T follicular helper cell (primary cell): ENCODE results near the gene TBCA.

ENCODE experiments used
- DNase-seq: peaks from one replicate; pipeline ENCODE4 v3.0.0-alpha.2; 2020; ENCODE audit warnings: low read depth

TBCA gene

GRCh38 chr5:77642738-77643653, 133.1 kb downstream of the TBCA start:
- DNase-seq, result no peak

- no peak for DNase-seq
Measured at GRCh38 chr5:77641963-77642737, 134.0 kb downstream of the TBCA start.

- DNase-seq, result no peak
Measured at GRCh38 chr5:77641397-77641943, 134.7 kb downstream of the TBCA start.
